GM19372 (cell line): Measurements from ENCODE around the gene PDLIM7.

Source experiments
- ATAC-seq: cut with Tn5 transposase; IDR thresholded peaks from one replicate; pipeline ENCODE4 v1.9.1; 2021; ENCODE audit warnings: mild to moderate bottlenecking, low read depth, moderate library complexity; ENCODE audit not compliant: unreplicated experiment

Gene PDLIM7

GRCh38 chr5:177524941-177525655 lies 27.7 kb upstream of the PDLIM7 start:
- no peak for ATAC-seq

GRCh38 chr5:177524539-177524900 lies 27.1 kb upstream of the PDLIM7 start:
- no peak for ATAC-seq

GRCh38 chr5:177523711-177524538 lies 26.5 kb upstream of the PDLIM7 start:
- ATAC-seq, result no peak

GRCh38 chr5:177520916-177521513 lies 23.6 kb upstream of the PDLIM7 start:
- no peak for ATAC-seq

GRCh38 chr5:177520271-177520670 lies 22.9 kb upstream of the PDLIM7 start:
- ATAC-seq, result no peak

GRCh38 chr5:177519463-177520235 lies 22.2 kb upstream of the PDLIM7 start:
- ATAC-seq, result no peak

- ATAC-seq, result peak; percentile 71
Observed at GRCh38 chr5:177516601-177517568, 19.5 kb upstream of the PDLIM7 start, which contains the start of gene DDX41. Gene DDX41, minus strand, starts transcription at chr5:177516961. Its CDS starts 16 bp downstream, at chr5:177516945.

GRCh38 chr5:177515580-177515979 lies 18.2 kb upstream of the PDLIM7 start:
- no peak for ATAC-seq

- ATAC-seq, result no peak
Observed at GRCh38 chr5:177514541-177514940, 17.1 kb upstream of the PDLIM7 start.

- ATAC-seq, result no peak
Observed at GRCh38 chr5:177513500-177513899, 16.1 kb upstream of the PDLIM7 start.

GRCh38 chr5:177512736-177513380 lies 15.5 kb upstream of the PDLIM7 start:
- ATAC-seq, result no peak

- ATAC-seq, result no peak
Observed at GRCh38 chr5:177511796-177512675, 14.6 kb upstream of the PDLIM7 start.

GRCh38 chr5:177511181-177511580 lies 13.8 kb upstream of the PDLIM7 start:
- ATAC-seq, result no peak

GRCh38 chr5:177510567-177511053 lies 13.2 kb upstream of the PDLIM7 start:
- peak; percentile 33 for ATAC-seq

- ATAC-seq, result no peak
Observed at GRCh38 chr5:177509991-177510566, 12.7 kb upstream of the PDLIM7 start.

GRCh38 chr5:177509381-177509951 lies 12.1 kb upstream of the PDLIM7 start, which contains the start of gene DOK3:
Gene DOK3, minus strand, starts transcription at chr5:177509826. Its CDS starts 286 bp downstream, at chr5:177509540.
- ATAC-seq, result no peak

- peak; percentile 39 for ATAC-seq
Observed at GRCh38 chr5:177508837-177509236, 11.4 kb upstream of the PDLIM7 start.
